Prostate gland (tissue), 2 donors: ENCODE measurements around the gene PI3.

Experiments
- CTCF ChIP-seq, 4 experiments: fragments of 200-600 bp in 2 of 4; fragments of 450-650 bp in 2 of 4; sonication (generic) in 2 of 4; IDR thresholded peaks; 1 replicate in 3 of 4; 2 replicates in 1 of 4; pipeline ENCODE4 v1.5.1; 2016 to 2019; ENCODE audit warnings: antibody characterized with exemption in 4 of 4, mild to moderate bottlenecking in 2 of 4, moderate library complexity in 2 of 4
- POLR2AphosphoS5 ChIP-seq: sonication (generic); formaldehyde crosslinking; IDR thresholded peaks from one replicate; pipeline ENCODE4 v1.6.1; 2017; ENCODE audit warnings: antibody characterized with exemption

GRCh38 chr20:45157962-45158361 is 16.7 kb upstream of the PI3 start:
- TF ChIP-seq POLR2AphosphoS5 = peak; percentile 67
- TF ChIP-seq CTCF (IDR thresholded peaks at IDR 0.05) = no peak
